DND-41 (cell line): Measurements from ENCODE around the gene STPG4.

Source experiments
- ATAC-seq: fragments of 200-7000 bp; cut with Tn5 transposase; 3 replicates; pipeline ENCODE4 v1.9.1; 2021; ENCODE audit warnings: low read depth; ENCODE audit not compliant: insufficient read depth
- DNase-seq: peaks from one replicate; pipeline ENCODE4 v3.0.0-alpha.2; 2020
- H2AFZ ChIP-seq: 2 replicates; pipeline ENCODE4 v1.6.0; 2012; ENCODE audit warnings: low read depth, low read length
- H3K27ac ChIP-seq: 2 replicates; pipeline ENCODE4 v1.5.1; 2012; ENCODE audit warnings: low read length, inconsistent platforms
- H3K27me3 ChIP-seq: fragments of 200-600 bp; sonication (generic); 2 replicates; pipeline ENCODE4 v1.6.0; 2012; ENCODE audit warnings: low read length, mild to moderate bottlenecking, inconsistent platforms; ENCODE audit not compliant: insufficient read depth, poor library complexity
- H3K36me3 ChIP-seq: 2 replicates; pipeline ENCODE4 v1.5.1; 2012; ENCODE audit warnings: low read length, inconsistent platforms; ENCODE audit not compliant: insufficient read depth
- H3K4me1 ChIP-seq: 2 replicates; pipeline ENCODE4 v1.5.1; 2012; ENCODE audit warnings: mild to moderate bottlenecking, low read length; ENCODE audit not compliant: insufficient read depth
- H3K4me2 ChIP-seq: 2 replicates; pipeline ENCODE4 v1.6.0; 2012; ENCODE audit warnings: mild to moderate bottlenecking, moderate library complexity, low read length, inconsistent platforms; ENCODE audit not compliant: insufficient read depth
- H3K4me3 ChIP-seq, 2 experiments: fragments of 200-600 bp in 1 of 2; shearing (Covaris generic) in 1 of 2; 2 replicates each; pipeline ENCODE4 v1.5.1; 2012 to 2016; ENCODE audit warnings: inconsistent platforms in 2 of 2, low read length in 2 of 2, mild to moderate bottlenecking in 2 of 2, low read depth in 1 of 2, moderate library complexity in 1 of 2
- H3K79me2 ChIP-seq: 2 replicates; pipeline ENCODE4 v1.6.0; 2012; ENCODE audit warnings: low read length, inconsistent platforms; ENCODE audit not compliant: insufficient read depth
- H3K9ac ChIP-seq: 2 replicates; pipeline ENCODE4 v1.6.0; 2012; ENCODE audit warnings: low read depth, mild to moderate bottlenecking, inconsistent platforms, low read length, moderate library complexity
- H3K9me3 ChIP-seq: 2 replicates; pipeline ENCODE4 v1.5.1; 2012; ENCODE audit warnings: low read length, moderate library complexity, mild to moderate bottlenecking, inconsistent platforms; ENCODE audit not compliant: insufficient read depth, severe bottlenecking
- H4K20me1 ChIP-seq: 2 replicates; pipeline ENCODE4 v1.6.0; 2012; ENCODE audit warnings: low read length; ENCODE audit not compliant: insufficient read depth
- EZH2 ChIP-seq: IDR thresholded peaks from 3 replicates; pipeline ENCODE4 v1.6.1; 2012; ENCODE audit warnings: borderline replicate concordance, low read depth, mild to moderate bottlenecking, moderate library complexity, low read length, inconsistent platforms; ENCODE audit not compliant: severe bottlenecking
- TF ChIP-seq, protein P1 (sequence below): IDR thresholded peaks from 2 replicates; pipeline ENCODE4 v1.5.1; 2012; ENCODE audit warnings: borderline replicate concordance, low read length, moderate library complexity, mild to moderate bottlenecking; ENCODE audit not compliant: poor library complexity, severe bottlenecking; ENCODE audit errors: extremely low read depth

STPG4 gene

DNA sequence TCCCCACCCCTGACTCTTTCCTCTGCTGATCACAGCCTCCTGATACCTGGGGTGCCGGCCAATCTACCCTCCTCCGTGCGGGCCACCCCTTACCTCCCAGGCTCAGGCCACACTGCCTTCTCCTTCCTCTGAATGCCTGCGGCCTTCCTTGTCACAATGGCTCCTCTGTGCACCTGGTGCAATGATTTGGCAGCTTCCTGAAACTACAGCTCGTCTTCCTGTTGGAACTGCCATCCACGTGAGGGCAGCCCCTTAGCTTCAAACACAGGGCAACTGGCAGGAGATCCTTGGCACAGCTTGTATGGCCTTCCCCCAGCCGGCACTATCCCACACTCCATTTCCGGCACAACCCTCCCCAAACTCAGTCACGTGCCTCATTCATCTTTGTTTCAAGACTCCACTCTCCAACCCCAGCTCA lies 69.0 kb downstream of the STPG4 start:
- Histone ChIP-seq H3K4me1 (no peaks in the 10 kb centered on the region), H3K9ac (no peak overlapping the region), H4K20me1 (no peaks in the 10 kb centered on the region), H3K4me3 (no peak overlapping the region), H3K36me3 (no peaks in the 10 kb centered on the region), H3K4me2 (no peak overlapping the region), H3K27ac (no peak overlapping the region), H2AFZ (no peak overlapping the region), H3K9me3 (no peaks in the 10 kb centered on the region), H3K27me3 (no peaks in the 10 kb centered on the region), H3K79me2 (no peaks in the 10 kb centered on the region)
- no peak for TF ChIP-seq EZH2
- TF ChIP-seq, protein P1, sequence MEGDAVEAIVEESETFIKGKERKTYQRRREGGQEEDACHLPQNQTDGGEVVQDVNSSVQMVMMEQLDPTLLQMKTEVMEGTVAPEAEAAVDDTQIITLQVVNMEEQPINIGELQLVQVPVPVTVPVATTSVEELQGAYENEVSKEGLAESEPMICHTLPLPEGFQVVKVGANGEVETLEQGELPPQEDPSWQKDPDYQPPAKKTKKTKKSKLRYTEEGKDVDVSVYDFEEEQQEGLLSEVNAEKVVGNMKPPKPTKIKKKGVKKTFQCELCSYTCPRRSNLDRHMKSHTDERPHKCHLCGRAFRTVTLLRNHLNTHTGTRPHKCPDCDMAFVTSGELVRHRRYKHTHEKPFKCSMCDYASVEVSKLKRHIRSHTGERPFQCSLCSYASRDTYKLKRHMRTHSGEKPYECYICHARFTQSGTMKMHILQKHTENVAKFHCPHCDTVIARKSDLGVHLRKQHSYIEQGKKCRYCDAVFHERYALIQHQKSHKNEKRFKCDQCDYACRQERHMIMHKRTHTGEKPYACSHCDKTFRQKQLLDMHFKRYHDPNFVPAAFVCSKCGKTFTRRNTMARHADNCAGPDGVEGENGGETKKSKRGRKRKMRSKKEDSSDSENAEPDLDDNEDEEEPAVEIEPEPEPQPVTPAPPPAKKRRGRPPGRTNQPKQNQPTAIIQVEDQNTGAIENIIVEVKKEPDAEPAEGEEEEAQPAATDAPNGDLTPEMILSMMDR = no peak
- ATAC-seq (no peak), DNase-seq (no peak)

DNA sequence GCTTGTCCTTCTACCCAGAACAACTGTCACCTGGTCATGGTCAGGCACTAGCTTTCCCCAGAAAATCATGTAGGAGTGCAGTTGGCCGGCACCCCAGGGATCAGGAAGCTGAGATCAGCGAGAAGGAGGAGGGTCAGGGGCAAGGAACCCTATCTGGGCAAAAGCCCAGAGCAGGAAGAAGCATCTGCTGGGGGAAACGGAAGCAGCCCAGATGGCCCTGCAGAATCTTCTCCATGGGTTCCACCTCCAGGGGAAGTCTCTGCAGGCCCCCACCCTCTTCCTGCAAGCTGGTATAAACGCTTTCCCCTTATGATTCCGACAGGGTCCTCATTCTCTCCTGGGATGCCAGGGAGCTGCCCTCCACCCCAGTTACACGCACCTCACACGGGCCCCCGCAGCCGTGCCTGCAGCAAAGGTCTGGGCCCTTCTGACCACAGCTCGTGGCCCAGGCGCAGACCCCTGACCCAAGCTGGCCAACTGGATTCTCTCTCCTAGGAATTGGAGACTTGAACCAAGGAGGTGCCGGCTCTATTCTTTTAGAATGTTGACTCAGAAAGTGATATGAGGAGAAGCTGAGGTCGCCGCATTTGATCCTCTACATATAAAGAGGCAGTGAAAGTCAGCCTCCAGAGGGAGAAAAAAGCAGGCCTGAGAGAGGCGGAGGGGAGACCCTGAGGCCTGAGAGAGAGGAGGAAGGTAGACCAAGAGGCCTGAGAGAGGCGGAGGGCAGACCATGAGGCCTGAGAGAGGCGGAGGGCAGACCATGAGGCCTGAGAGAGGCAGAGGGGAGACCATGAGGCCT lies 71.0 kb downstream of the STPG4 start:
- Histone ChIP-seq H3K36me3 (no peaks in the 10 kb centered on the region), H3K4me1 (no peaks in the 10 kb centered on the region), H3K79me2 (no peaks in the 10 kb centered on the region), H3K9me3 (no peaks in the 10 kb centered on the region), H2AFZ (no peak overlapping the region), H3K4me3 (no peak overlapping the region), H3K9ac (no peak overlapping the region), H3K27ac (no peak overlapping the region), H3K27me3 (no peaks in the 10 kb centered on the region), H4K20me1 (no peaks in the 10 kb centered on the region), H3K4me2 (no peak overlapping the region)
- DNase-seq (no peak), ATAC-seq (no peak)
- TF ChIP-seq, protein P1 = no peak
- TF ChIP-seq EZH2 = no peak

DNA sequence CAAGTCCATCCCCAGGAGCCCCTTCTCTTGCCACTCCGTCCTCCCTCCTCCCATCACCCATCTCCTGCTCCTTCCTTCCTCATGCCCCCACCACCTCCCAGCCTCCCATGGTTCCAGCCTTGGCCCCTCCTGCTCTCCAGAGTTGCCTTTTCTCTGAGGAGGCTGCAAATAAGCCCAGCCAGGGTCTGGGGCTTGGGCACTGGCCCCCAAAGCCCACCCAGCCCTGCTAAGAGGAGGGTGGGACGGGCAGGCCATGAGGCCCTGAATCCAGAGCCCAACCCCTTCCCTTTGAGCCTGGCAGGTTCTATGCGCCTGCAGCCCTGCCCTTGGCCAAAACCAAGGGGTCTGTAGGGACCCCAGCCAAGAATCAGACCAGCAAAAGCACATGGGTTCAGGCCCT lies 71.6 kb downstream of the STPG4 start:
- Histone ChIP-seq H3K36me3 (no peaks in the 10 kb centered on the region), H3K9ac (no peak overlapping the region), H4K20me1 (no peaks in the 10 kb centered on the region), H3K4me2 (no peak overlapping the region), H3K4me3 (no peak overlapping the region), H2AFZ (no peak overlapping the region), H3K27ac (no peak overlapping the region), H3K4me1 (no peaks in the 10 kb centered on the region), H3K9me3 (no peaks in the 10 kb centered on the region), H3K79me2 (no peaks in the 10 kb centered on the region), H3K27me3 (no peaks in the 10 kb centered on the region)
- no peak for DNase-seq
- no peak for ATAC-seq
- TF ChIP-seq, protein P1 = no peak
- TF ChIP-seq EZH2 = no peak

DNA sequence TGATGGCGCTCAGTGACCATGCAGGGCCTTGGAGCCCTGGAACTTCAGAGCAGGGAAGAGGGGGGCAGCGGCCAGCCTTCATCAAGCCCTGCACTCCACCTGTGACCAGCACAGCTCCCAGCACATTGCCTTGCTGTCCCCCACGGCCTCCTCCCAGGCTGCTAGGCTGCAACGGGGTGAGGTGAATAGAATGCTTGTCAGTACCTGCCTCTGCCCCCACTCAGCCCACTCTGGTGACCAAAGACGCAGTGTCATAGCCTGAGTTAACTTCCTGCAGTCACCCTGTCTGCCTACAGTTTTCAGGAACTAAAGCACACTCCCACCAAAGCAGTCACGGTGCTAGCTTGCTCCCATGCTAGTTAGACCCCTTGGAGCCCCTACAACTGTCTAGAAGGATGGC lies 72.1 kb downstream of the STPG4 start:
- Histone ChIP-seq H3K79me2 (no peaks in the 10 kb centered on the region), H3K4me2 (no peak overlapping the region), H2AFZ (no peak overlapping the region), H3K27ac (no peak overlapping the region), H4K20me1 (no peaks in the 10 kb centered on the region), H3K4me1 (no peaks in the 10 kb centered on the region), H3K9me3 (no peaks in the 10 kb centered on the region), H3K27me3 (no peaks in the 10 kb centered on the region), H3K36me3 (no peaks in the 10 kb centered on the region), H3K9ac (no peak overlapping the region), H3K4me3 (no peak overlapping the region)
- DNase-seq (no peak), ATAC-seq (no peak)
- TF ChIP-seq EZH2 = no peak
- TF ChIP-seq, protein P1 = no peak
